Measurements from ENCODE around the gene PCDH15.

The PCDH15 gene

GRCh38 chr10:54666192-54666591 lies 134.8 kb downstream of the PCDH15 start:
- Mint-ChIP-seq H3K4me3 (no peak overlapping the region), H3K27ac (no peak overlapping the region), H3K27me3 (ENCODE audit: low read depth) (no peaks in the 10 kb centered on the region), H3K9me3 (peaks cover 13% of the 10 kb centered on the region), H3K36me3 (ENCODE audit: low read depth) (no peaks in the 10 kb centered on the region), H3K4me1 (ENCODE audit: low read depth) (no peaks in the 10 kb centered on the region)
- DNase-seq (ENCODE audit: low spot score), result no peak

GRCh38 chr10:54665095-54665494 lies 135.9 kb downstream of the PCDH15 start:
- no peaks in the 10 kb centered on the region for H3K36me3 Mint-ChIP-seq (ENCODE audit: low read depth)
- no peaks in the 10 kb centered on the region for H3K4me1 Mint-ChIP-seq (ENCODE audit: low read depth)
- H3K27ac Mint-ChIP-seq, result no peak overlapping the region
- peaks cover 15% of the 10 kb centered on the region for H3K9me3 Mint-ChIP-seq
- no peak overlapping the region for H3K4me3 Mint-ChIP-seq
- H3K27me3 Mint-ChIP-seq (ENCODE audit: low read depth), result no peaks in the 10 kb centered on the region
- DNase-seq (ENCODE audit: low spot score), result no peak

GRCh38 chr10:54660397-54660796 lies 140.6 kb downstream of the PCDH15 start:
- H3K9me3 Mint-ChIP-seq, result peaks cover 18% of the 10 kb centered on the region
- no peaks in the 10 kb centered on the region for H3K27me3 Mint-ChIP-seq (ENCODE audit: low read depth)
- no peaks in the 10 kb centered on the region for H3K36me3 Mint-ChIP-seq (ENCODE audit: low read depth)
- no peaks in the 10 kb centered on the region for H3K4me1 Mint-ChIP-seq (ENCODE audit: low read depth)
- H3K4me3 Mint-ChIP-seq, result no peak overlapping the region
- no peak for DNase-seq (ENCODE audit: low spot score)
- no peak overlapping the region for H3K27ac Mint-ChIP-seq

GRCh38 chr10:54656643-54657042 lies 144.4 kb downstream of the PCDH15 start:
- no peak for DNase-seq (ENCODE audit: low spot score)
- H3K36me3 Mint-ChIP-seq (ENCODE audit: low read depth), result no peaks in the 10 kb centered on the region
- H3K4me1 Mint-ChIP-seq (ENCODE audit: low read depth), result no peaks in the 10 kb centered on the region
- no peaks in the 10 kb centered on the region for H3K27me3 Mint-ChIP-seq (ENCODE audit: low read depth)
- H3K27ac Mint-ChIP-seq, result no peak overlapping the region
- peaks cover 27% of the 10 kb centered on the region for H3K9me3 Mint-ChIP-seq
- H3K4me3 Mint-ChIP-seq, result no peak overlapping the region

GRCh38 chr10:54653518-54653917 lies 147.5 kb downstream of the PCDH15 start:
- DNase-seq (ENCODE audit: low spot score), result no peak
- Mint-ChIP-seq H3K4me3 (no peak overlapping the region), H3K27me3 (ENCODE audit: low read depth) (no peaks in the 10 kb centered on the region), H3K36me3 (ENCODE audit: low read depth) (no peaks in the 10 kb centered on the region), H3K9me3 (peaks cover 31% of the 10 kb centered on the region), H3K27ac (no peak overlapping the region), H3K4me1 (ENCODE audit: low read depth) (no peaks in the 10 kb centered on the region)

GRCh38 chr10:54650547-54650946 lies 150.5 kb downstream of the PCDH15 start:
- DNase-seq (ENCODE audit: low spot score), result no peak
- Mint-ChIP-seq H3K4me3 (no peak overlapping the region), H3K27ac (no peak overlapping the region), H3K9me3 (peaks cover 29% of the 10 kb centered on the region), H3K27me3 (ENCODE audit: low read depth) (no peaks in the 10 kb centered on the region), H3K36me3 (ENCODE audit: low read depth) (no peaks in the 10 kb centered on the region), H3K4me1 (ENCODE audit: low read depth) (no peaks in the 10 kb centered on the region)

- H3K4me1 Mint-ChIP-seq (ENCODE audit: low read depth), result no peaks in the 10 kb centered on the region
- H3K36me3 Mint-ChIP-seq (ENCODE audit: low read depth), result no peaks in the 10 kb centered on the region
- H3K9me3 Mint-ChIP-seq, result peaks cover 10% of the 10 kb centered on the region
- DNase-seq (ENCODE audit: low spot score), result no peak
- no peaks in the 10 kb centered on the region for H3K27me3 Mint-ChIP-seq (ENCODE audit: low read depth)
- H3K4me3 Mint-ChIP-seq, result no peak overlapping the region
- H3K27ac Mint-ChIP-seq, result no peak overlapping the region
These were observed 179.0 kb downstream of the PCDH15 start for GRCh38 chr10:54622017-54622416.

- Mint-ChIP-seq H3K27me3 (ENCODE audit: low read depth) (no peaks in the 10 kb centered on the region), H3K9me3 (no peaks in the 10 kb centered on the region), H3K36me3 (ENCODE audit: low read depth) (no peaks in the 10 kb centered on the region), H3K4me3 (no peak overlapping the region), H3K4me1 (ENCODE audit: low read depth) (no peaks in the 10 kb centered on the region), H3K27ac (no peak overlapping the region)
- no peak for DNase-seq (ENCODE audit: low spot score)
These were observed 180.7 kb downstream of the PCDH15 start for GRCh38 chr10:54620352-54620751.

- DNase-seq (ENCODE audit: low spot score), result no peak
- Mint-ChIP-seq H3K9me3 (peaks cover 8% of the 10 kb centered on the region), H3K36me3 (ENCODE audit: low read depth) (no peaks in the 10 kb centered on the region), H3K4me3 (no peak overlapping the region), H3K27me3 (ENCODE audit: low read depth) (no peaks in the 10 kb centered on the region), H3K27ac (no peak overlapping the region), H3K4me1 (ENCODE audit: low read depth) (no peaks in the 10 kb centered on the region)
These were observed 187.0 kb downstream of the PCDH15 start for GRCh38 chr10:54614072-54614471.

GRCh38 chr10:54613162-54613561 lies 187.9 kb downstream of the PCDH15 start:
- no peak overlapping the region for H3K4me3 Mint-ChIP-seq
- no peak for DNase-seq (ENCODE audit: low spot score)
- H3K4me1 Mint-ChIP-seq (ENCODE audit: low read depth), result no peaks in the 10 kb centered on the region
- H3K27ac Mint-ChIP-seq, result no peak overlapping the region
- no peaks in the 10 kb centered on the region for H3K27me3 Mint-ChIP-seq (ENCODE audit: low read depth)
- no peaks in the 10 kb centered on the region for H3K36me3 Mint-ChIP-seq (ENCODE audit: low read depth)
- peaks cover 8% of the 10 kb centered on the region for H3K9me3 Mint-ChIP-seq

- no peak for DNase-seq (ENCODE audit: low spot score)
- Mint-ChIP-seq H3K36me3 (ENCODE audit: low read depth) (no peaks in the 10 kb centered on the region), H3K27me3 (ENCODE audit: low read depth) (no peaks in the 10 kb centered on the region), H3K27ac (no peak overlapping the region), H3K4me3 (no peak overlapping the region), H3K4me1 (ENCODE audit: low read depth) (no peaks in the 10 kb centered on the region), H3K9me3 (peaks cover 17% of the 10 kb centered on the region)
These were observed 191.6 kb downstream of the PCDH15 start for GRCh38 chr10:54609423-54609822.

GRCh38 chr10:54607983-54608382 lies 193.0 kb downstream of the PCDH15 start:
- H3K4me3 Mint-ChIP-seq, result no peak overlapping the region
- H3K36me3 Mint-ChIP-seq (ENCODE audit: low read depth), result no peaks in the 10 kb centered on the region
- H3K4me1 Mint-ChIP-seq (ENCODE audit: low read depth), result no peaks in the 10 kb centered on the region
- H3K9me3 Mint-ChIP-seq, result peaks cover 24% of the 10 kb centered on the region
- no peak for DNase-seq (ENCODE audit: low spot score)
- no peak overlapping the region for H3K27ac Mint-ChIP-seq
- H3K27me3 Mint-ChIP-seq (ENCODE audit: low read depth), result no peaks in the 10 kb centered on the region

GRCh38 chr10:54594289-54594688 lies 206.7 kb downstream of the PCDH15 start:
- no peak for DNase-seq (ENCODE audit: low spot score)
- H3K27ac Mint-ChIP-seq, result no peak overlapping the region
- H3K4me1 Mint-ChIP-seq (ENCODE audit: low read depth), result no peaks in the 10 kb centered on the region
- no peaks in the 10 kb centered on the region for H3K36me3 Mint-ChIP-seq (ENCODE audit: low read depth)
- H3K4me3 Mint-ChIP-seq, result no peak overlapping the region
- H3K27me3 Mint-ChIP-seq (ENCODE audit: low read depth), result no peaks in the 10 kb centered on the region
- H3K9me3 Mint-ChIP-seq, result peaks cover 29% of the 10 kb centered on the region

- H3K27ac Mint-ChIP-seq, result no peak overlapping the region
- H3K9me3 Mint-ChIP-seq, result peaks cover 3% of the 10 kb centered on the region
- no peaks in the 10 kb centered on the region for H3K27me3 Mint-ChIP-seq (ENCODE audit: low read depth)
- no peak overlapping the region for H3K4me3 Mint-ChIP-seq
- H3K36me3 Mint-ChIP-seq (ENCODE audit: low read depth), result no peaks in the 10 kb centered on the region
- no peak for DNase-seq (ENCODE audit: low spot score)
- H3K4me1 Mint-ChIP-seq (ENCODE audit: low read depth), result no peaks in the 10 kb centered on the region
These were observed 213.1 kb downstream of the PCDH15 start for GRCh38 chr10:54587971-54588370.

- Mint-ChIP-seq H3K27me3 (ENCODE audit: low read depth) (no peaks in the 10 kb centered on the region), H3K36me3 (ENCODE audit: low read depth) (no peaks in the 10 kb centered on the region), H3K4me3 (no peak overlapping the region), H3K9me3 (peaks cover 10% of the 10 kb centered on the region), H3K27ac (no peak overlapping the region), H3K4me1 (ENCODE audit: low read depth) (no peaks in the 10 kb centered on the region)
- DNase-seq (ENCODE audit: low spot score), result no peak
These were observed 215.5 kb downstream of the PCDH15 start for GRCh38 chr10:54585572-54585971.

Data from T-helper 2 cell treated with Interferon-gamma antibody and Interleukin-4, amounts not matched to agents 5 μg/mL and 100 μg/mL, for 36 hours (primary cell).